ENCODE results near the gene CHD1L.
"Not testable (repeated sequence)": the region's sequence is repeated elsewhere in the genome, so short reads cannot be mapped to it uniquely, and the experiment has no call there.

The CHD1L gene

GRCh38 chr1:147242449-147243227, at the start of gene CHD1L:
CHD1L (plus strand) TSS chr1:147242684; CDS start chr1:147242704, 20 bp downstream.
- CTCF ChIA-PET, result interaction anchor here (0.7 to 1.4 kb wide), 8 partner anchors 30 to 151 kb away, joined by 3 to 8 read pairs (median 4); partner anchors contain the start of gene PRKAB2
- peak within 1 kb of the TSS; percentile 90 for H3K27ac ChIP-seq
- peak; percentile 80 for TF ChIP-seq CTCF (conservative IDR thresholded peaks at IDR 0.05; ENCODE audit: low read depth)
- peak; percentile 87 for DNase-seq (ENCODE audit: low spot score)
- POLR2A ChIA-PET (ENCODE audit: low non-redundant PET), result interaction anchor here (1.0 to 1.4 kb wide), 2 partner anchors 72 to 73 kb away, joined by 3 to 4 read pairs; no protein-coding TSS in a partner anchor

- CTCF ChIA-PET; DNase-seq (ENCODE audit: low spot score); POLR2A ChIA-PET (ENCODE audit: low non-redundant PET); H3K27ac ChIP-seq: not testable (repeated sequence)
These were observed 45.2 kb upstream of the CHD1L start for GRCh38 chr1:147197324-147197723.

GRCh38 chr1:147201276-147201675, 41.2 kb upstream of the CHD1L start:
- no peak overlapping the region for H3K27ac ChIP-seq
- no peak for DNase-seq (ENCODE audit: low spot score)
- ChIA-PET CTCF (no interaction called here), POLR2A (ENCODE audit: low non-redundant PET) (no interaction called here)
- no peak for TF ChIP-seq CTCF (conservative IDR thresholded peaks at IDR 0.05; ENCODE audit: low read depth)

- no peak for DNase-seq (ENCODE audit: low spot score)
- ChIA-PET CTCF (no interaction called here), POLR2A (ENCODE audit: low non-redundant PET) (no interaction called here)
- no peak for TF ChIP-seq CTCF (conservative IDR thresholded peaks at IDR 0.05; ENCODE audit: low read depth)
- H3K27ac ChIP-seq, result no peak overlapping the region
These were observed 40.7 kb upstream of the CHD1L start for GRCh38 chr1:147201786-147202185.

GRCh38 chr1:147202576-147202975, 39.9 kb upstream of the CHD1L start:
- no peak overlapping the region for H3K27ac ChIP-seq
- DNase-seq (ENCODE audit: low spot score), result no peak
- POLR2A ChIA-PET (ENCODE audit: low non-redundant PET), result no interaction called here
- no peak for TF ChIP-seq CTCF (conservative IDR thresholded peaks at IDR 0.05; ENCODE audit: low read depth)
- CTCF ChIA-PET, result no interaction called here

- no peak for TF ChIP-seq CTCF (conservative IDR thresholded peaks at IDR 0.05; ENCODE audit: low read depth)
- CTCF ChIA-PET, result no interaction called here
- POLR2A ChIA-PET (ENCODE audit: low non-redundant PET), result no interaction called here
- no peak for DNase-seq (ENCODE audit: low spot score)
- H3K27ac ChIP-seq, result no peak overlapping the region
These were observed 38.4 kb upstream of the CHD1L start for GRCh38 chr1:147204080-147204479.

GRCh38 chr1:147207192-147207591, 35.3 kb upstream of the CHD1L start:
- H3K27ac ChIP-seq, result no peak overlapping the region
- DNase-seq (ENCODE audit: low spot score), result no peak
- no peak for TF ChIP-seq CTCF (conservative IDR thresholded peaks at IDR 0.05; ENCODE audit: low read depth)
- ChIA-PET POLR2A (ENCODE audit: low non-redundant PET) (no interaction called here), CTCF (no interaction called here)
